HepG2 (cell line): ENCODE measurements around the gene RPL36. TPM values are rescaled to one million over a fixed set of nuclear protein-coding genes. Genes with fewer than 3 reads are reported as not detected.
A peak's percentile ranks its signal among the peaks of the same experiment; 100 is the strongest.

ENCODE experiments used
- ARID5B ChIP-seq: IDR thresholded peaks from 2 replicates; pipeline ENCODE4 v1.4.0; 2020; ENCODE audit warnings: mild to moderate bottlenecking, missing genetic modification reagents
- ATF1 ChIP-seq: IDR thresholded peaks from 2 replicates; pipeline ENCODE4 v1.6.1; 2016; ENCODE audit warnings: mild to moderate bottlenecking, control low read depth
- ATRX ChIP-seq: sonication (generic); formaldehyde crosslinking; IDR thresholded peaks from 2 replicates; pipeline ENCODE4 v1.4.0; 2020; ENCODE audit warnings: missing genetic modification reagents, borderline replicate concordance
- CHCHD3 ChIP-seq: sonication (generic); formaldehyde crosslinking; IDR thresholded peaks from 2 replicates; pipeline ENCODE4 v1.8.0; 2022; ENCODE audit warnings: mild to moderate bottlenecking, missing genetic modification reagents, moderate library complexity
- FOXA1 ChIP-seq, 2 experiments: fragments of 450-650 bp in 1 of 2; sonication (generic) in 1 of 2; formaldehyde crosslinking in 1 of 2; IDR thresholded peaks; 2 replicates each; pipeline versions ENCODE4 v1.4.0 to v1.6.1; 2016 to 2020; ENCODE audit warnings: missing genetic modification reagents in 1 of 2
- FOXP4 ChIP-seq: sonication (generic); formaldehyde crosslinking; IDR thresholded peaks from 2 replicates; pipeline ENCODE4 v1.4.0; 2020; ENCODE audit warnings: missing genetic modification reagents
- KAT7 ChIP-seq: IDR thresholded peaks from 2 replicates; pipeline ENCODE4 v1.6.1; 2018; ENCODE audit warnings: borderline replicate concordance, missing compliant biosample characterization
- MAX ChIP-seq: IDR thresholded peaks from 2 replicates; pipeline ENCODE4 v1.6.1; 2012; ENCODE audit warnings: inconsistent platforms
- MXD3 ChIP-seq: IDR thresholded peaks from 2 replicates; pipeline ENCODE4 v1.6.1; 2016; ENCODE audit warnings: mild to moderate bottlenecking, missing biosample characterization, missing genetic modification reagents
- POLR2A ChIP-seq, 2 experiments: IDR thresholded peaks; 2 replicates each; pipeline ENCODE4 v1.6.1; 2011; ENCODE audit warnings: low read depth in 2 of 2, low read length in 2 of 2, mild to moderate bottlenecking in 1 of 2, moderate library complexity in 1 of 2; ENCODE audit not compliant: insufficient read depth in 1 of 2
- RCOR2 ChIP-seq: IDR thresholded peaks from 2 replicates; pipeline ENCODE4 v1.6.1; 2016; ENCODE audit warnings: missing biosample characterization, missing genetic modification reagents
- REPIN1 ChIP-seq: sonication (generic); formaldehyde crosslinking; IDR thresholded peaks from 2 replicates; pipeline ENCODE4 v1.8.0; 2022; ENCODE audit warnings: missing genetic modification reagents, low read depth, mild to moderate bottlenecking, borderline replicate concordance
- SRF ChIP-seq: IDR thresholded peaks from 2 replicates; pipeline ENCODE4 v1.6.1; 2011; ENCODE audit warnings: mild to moderate bottlenecking, low read depth, low read length, moderate library complexity
- ZNF597 ChIP-seq: sonication (generic); formaldehyde crosslinking; IDR thresholded peaks from 2 replicates; pipeline ENCODE4 v1.5.0; 2020; ENCODE audit warnings: missing genetic modification reagents
- ZNF609 ChIP-seq: sonication (generic); formaldehyde crosslinking; IDR thresholded peaks from 2 replicates; pipeline ENCODE4 v1.4.0; 2020; ENCODE audit warnings: mild to moderate bottlenecking, missing genetic modification reagents, borderline replicate concordance
- ZNF780A ChIP-seq: sonication (generic); formaldehyde crosslinking; IDR thresholded peaks from 2 replicates; pipeline ENCODE4 v1.8.0; 2022; ENCODE audit warnings: mild to moderate bottlenecking, missing genetic modification reagents, moderate library complexity
- polyA plus RNA-seq, 8 experiments: library from polyadenylated mRNA; depleted of rRNA in 3 of 8; stranded (reverse) in 7 of 8; unstranded in 1 of 8; fragments of >200 nt; fragmentation: Illumina TruSeq in 4 of 8; extraction: Trizol in 4 of 8; gene quantifications; 2 replicates each; pipeline versions ENCODE4 v1.2.1 to v1.2.3, GENCODE V29; 2011 to 2016; ENCODE audit warnings: low read depth in 4 of 8, missing spikeins in 1 of 8, mixed read lengths in 1 of 8; ENCODE audit not compliant: insufficient read depth in 1 of 8
- total RNA-seq, 5 experiments: library from RNA; depleted of rRNA; stranded (reverse); fragments of >200 nt; fragmentation: Illumina TruSeq; extraction: Trizol; gene quantifications; 2 replicates each; pipeline ENCODE4 v1.2.3, GENCODE V29; 2016; ENCODE audit warnings: low read depth in 1 of 5

RPL36 gene
- total and polyA plus RNA-seq, 2 of the 13 experiments (the other 11 are each of a cell fraction or from before 2014, with no cell fraction given), result 706 to 740 TPM

GRCh38 chr19:5719961-5720790 lies 30.1 kb downstream of the RPL36 start, which contains the start of the genes CATSPERD and LONP1 (continued):
- TF ChIP-seq MXD3 (CRISPR knock-in tag) (peak; percentile 96), ARID5B (CRISPR knock-in tag) (peak; percentile 23; the same call in 1 of the 2 replicates), MAX (peak; percentile 98), FOXA1 (IDR thresholded peaks at IDR 0.05) (no peak), FOXA1 (CRISPR knock-in tag; IDR thresholded peaks at IDR 0.05) (peak; percentile 54), SRF (no peak), POLR2A (IDR thresholded peaks at IDR 0.05; ENCODE audit: insufficient read depth in 1 of 2, low read depth in 2 of 2, low read length in 2 of 2) (peak; percentile 88 to 93), ATF1 (CRISPR knock-in tag) (peak; percentile 94), ZNF597 (CRISPR knock-in tag) (no peak), REPIN1 (CRISPR knock-in tag) (peak; percentile 40; the same call in 1 of the 2 replicates), ATRX (CRISPR knock-in tag) (no peak), FOXP4 (CRISPR knock-in tag) (peak; percentile 55; the same call in 1 of the 2 replicates), CHCHD3 (CRISPR knock-in tag) (peak; percentile 89; the same call in 1 of the 2 replicates), ZNF609 (peak; percentile 65; the same call in 1 of the 2 replicates), KAT7 (no peak), RCOR2 (CRISPR knock-in tag) (peak; percentile 52), ZNF780A (CRISPR knock-in tag) (peak; percentile 93; the same call in 1 of the 2 replicates)
